ENCODE data around the gene CENPP.

GRCh38 chr9:92669527-92669889, 343.8 kb downstream of the CENPP start:
- no peak for TF ChIP-seq CTCF (IDR thresholded peaks at IDR 0.05; ENCODE audit: insufficient read depth, low read length, poor library complexity, severe bottlenecking)
- no peak for TF ChIP-seq EZH2phosphoT487 (conservative IDR thresholded peaks at IDR 0.05; ENCODE audit: low read length)
